GM21447 (cell line): ENCODE results near the gene FAM234B.

Source experiments
- ATAC-seq: cut with Tn5 transposase; IDR thresholded peaks from one replicate; pipeline ENCODE4 v1.9.1; 2021; ENCODE audit not compliant: unreplicated experiment

The FAM234B gene, protein sequence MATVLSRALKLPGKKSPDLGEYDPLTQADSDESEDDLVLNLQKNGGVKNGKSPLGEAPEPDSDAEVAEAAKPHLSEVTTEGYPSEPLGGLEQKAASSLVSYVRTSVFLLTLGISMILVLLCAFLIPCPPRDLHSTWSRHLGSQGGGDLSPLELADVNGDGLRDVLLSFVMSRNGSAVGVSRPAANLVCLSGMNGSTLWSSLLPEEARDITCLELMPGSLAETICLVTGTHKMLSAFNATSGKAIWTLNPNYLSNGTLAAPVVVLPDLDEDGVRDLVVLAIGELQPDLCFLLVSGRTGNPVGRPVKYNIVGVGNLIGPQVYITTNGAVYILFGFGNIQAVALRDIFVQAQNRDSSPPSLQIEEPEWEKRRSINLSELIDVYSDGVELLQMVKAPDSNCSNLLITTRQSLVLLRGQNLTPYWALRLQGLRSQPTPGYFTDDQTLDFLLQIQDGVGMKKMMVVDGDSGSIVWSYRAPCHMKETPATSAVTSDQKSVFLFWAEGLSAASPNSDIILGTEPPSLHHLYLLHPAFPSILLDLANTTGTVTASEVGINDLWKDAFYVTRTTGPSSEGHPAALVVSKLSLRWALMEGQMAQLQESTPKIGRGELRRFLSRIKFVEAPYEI

GRCh38 chr12:13044002-13044905, at the start of gene FAM234B:
Gene FAM234B (plus strand): TSS chr12:13044381. CDS start chr12:13044404, 23 bp downstream.
- peak; percentile 80 for ATAC-seq

DNA sequence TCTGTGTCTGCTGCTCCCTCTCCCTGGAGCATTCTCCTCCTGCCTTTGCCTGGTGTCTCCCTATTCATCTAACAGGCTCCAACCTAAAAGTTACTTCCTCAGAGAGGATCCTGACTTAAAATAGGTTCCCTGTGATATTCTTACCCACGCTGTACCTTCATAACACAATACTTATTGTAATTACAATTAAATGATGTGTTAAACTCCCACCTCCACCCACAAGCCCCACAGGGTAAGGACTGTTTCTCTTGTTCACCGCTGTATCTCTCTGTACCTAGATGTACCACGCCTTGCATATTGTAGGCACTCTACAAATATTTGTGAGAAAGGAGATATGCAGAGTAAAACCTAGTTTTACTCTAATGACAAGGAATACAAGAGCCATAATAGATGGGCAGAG, 49.1 kb upstream of the FAM234B start:
- ATAC-seq, result no peak

DNA sequence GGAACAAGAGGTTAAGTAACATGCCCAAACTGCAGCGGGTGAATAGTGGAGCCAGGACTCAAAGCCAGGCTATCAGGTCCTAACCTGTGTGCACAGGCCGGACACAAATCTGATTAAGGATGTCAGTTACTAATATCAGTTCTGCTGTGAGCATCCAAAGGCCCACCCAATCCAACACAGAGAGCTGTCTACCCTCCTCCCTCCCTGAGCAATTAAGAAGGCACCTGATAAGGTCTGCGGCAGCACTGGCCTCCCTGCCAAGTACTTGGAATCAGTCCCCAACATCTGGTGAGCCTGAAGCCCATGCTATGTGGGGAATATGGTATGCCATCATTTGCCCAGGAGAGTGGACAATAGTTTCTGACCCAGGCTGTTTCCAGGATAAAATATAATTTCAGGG, 48.0 kb upstream of the FAM234B start:
- no peak for ATAC-seq

GRCh38 chr12:12997156-12997555, 47.0 kb upstream of the FAM234B start:
- no peak for ATAC-seq

- no peak for ATAC-seq
These were observed 46.4 kb upstream of the FAM234B start for GRCh38 chr12:12997734-12998133.

DNA sequence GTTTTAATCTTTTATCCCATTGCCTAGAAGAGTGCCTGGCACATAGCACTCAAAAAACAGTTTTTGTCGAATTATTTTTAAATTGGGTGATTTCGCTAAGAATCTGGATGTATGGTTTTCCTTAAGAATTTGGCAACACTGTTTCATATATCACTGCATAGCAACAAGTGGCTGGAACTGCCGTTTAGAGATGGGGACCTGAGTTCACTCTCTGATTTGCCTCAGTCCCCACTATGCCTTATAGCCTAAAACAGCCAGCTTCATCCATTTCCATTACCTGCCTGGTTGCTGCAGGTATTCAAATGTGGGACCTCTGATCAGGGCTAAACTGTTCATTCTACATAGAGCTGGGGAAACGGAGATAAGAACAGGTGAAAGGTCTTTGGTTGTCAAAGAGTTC, 45.9 kb upstream of the FAM234B start:
- no peak for ATAC-seq

- no peak for ATAC-seq
These were observed 44.8 kb upstream of the FAM234B start for GRCh38 chr12:12999271-12999958.

DNA sequence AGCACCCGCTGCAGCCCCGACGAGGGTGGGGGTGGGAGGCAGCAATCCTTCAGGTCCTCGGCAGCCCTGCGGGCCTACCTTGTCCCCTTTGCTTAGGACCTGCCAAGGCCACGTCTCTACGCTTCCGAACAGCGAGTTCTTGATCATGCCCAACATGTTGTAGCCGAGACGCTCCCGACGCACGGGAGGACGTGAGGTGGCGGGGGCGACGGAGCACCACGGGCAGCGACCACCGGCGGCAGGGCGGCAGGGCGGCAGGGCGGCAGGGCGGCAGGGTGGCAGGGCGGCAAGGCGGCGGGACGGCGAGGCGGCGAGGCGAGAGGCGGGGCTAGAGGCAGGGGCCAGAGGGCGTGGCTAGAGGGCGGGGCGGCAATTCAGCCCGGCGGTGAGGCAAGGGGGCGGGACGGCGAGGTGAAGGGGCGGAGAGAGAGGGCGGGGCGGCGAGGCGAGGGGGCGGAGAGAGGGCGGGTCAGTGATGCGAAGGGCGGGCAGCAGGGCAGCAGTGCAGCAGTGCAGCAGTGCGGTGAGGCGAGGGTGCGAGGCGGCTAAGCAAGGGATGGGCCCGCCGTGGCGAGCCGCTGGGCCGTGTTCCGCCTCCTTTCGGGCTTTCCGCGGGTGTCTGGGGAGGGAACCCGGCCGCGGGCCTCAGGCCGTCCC, 44.1 kb upstream of the FAM234B start, which contains the start of gene HEBP1:
HEBP1 (minus strand) TSS at position 307 of the 657 bp plus-strand sequence; CDS start at position 156, 151 bp downstream.
- ATAC-seq, result peak; percentile 88

DNA sequence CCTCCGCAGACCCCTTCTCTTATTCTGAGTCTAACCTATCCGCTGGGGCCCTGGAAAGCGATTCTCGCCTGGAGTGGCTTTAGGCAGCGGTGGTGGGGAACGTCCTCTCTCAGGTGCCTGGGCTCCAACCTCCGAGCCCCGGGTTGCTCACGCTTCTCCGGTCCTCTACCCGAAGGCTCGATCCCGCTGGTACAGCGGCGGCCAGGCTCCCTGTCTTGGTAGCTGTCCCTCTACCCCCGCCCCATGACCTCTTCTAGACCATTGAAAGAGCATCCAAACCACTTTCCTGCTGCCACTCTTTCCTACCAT, 43.6 kb upstream of the FAM234B start:
- ATAC-seq, result peak; percentile 37

DNA sequence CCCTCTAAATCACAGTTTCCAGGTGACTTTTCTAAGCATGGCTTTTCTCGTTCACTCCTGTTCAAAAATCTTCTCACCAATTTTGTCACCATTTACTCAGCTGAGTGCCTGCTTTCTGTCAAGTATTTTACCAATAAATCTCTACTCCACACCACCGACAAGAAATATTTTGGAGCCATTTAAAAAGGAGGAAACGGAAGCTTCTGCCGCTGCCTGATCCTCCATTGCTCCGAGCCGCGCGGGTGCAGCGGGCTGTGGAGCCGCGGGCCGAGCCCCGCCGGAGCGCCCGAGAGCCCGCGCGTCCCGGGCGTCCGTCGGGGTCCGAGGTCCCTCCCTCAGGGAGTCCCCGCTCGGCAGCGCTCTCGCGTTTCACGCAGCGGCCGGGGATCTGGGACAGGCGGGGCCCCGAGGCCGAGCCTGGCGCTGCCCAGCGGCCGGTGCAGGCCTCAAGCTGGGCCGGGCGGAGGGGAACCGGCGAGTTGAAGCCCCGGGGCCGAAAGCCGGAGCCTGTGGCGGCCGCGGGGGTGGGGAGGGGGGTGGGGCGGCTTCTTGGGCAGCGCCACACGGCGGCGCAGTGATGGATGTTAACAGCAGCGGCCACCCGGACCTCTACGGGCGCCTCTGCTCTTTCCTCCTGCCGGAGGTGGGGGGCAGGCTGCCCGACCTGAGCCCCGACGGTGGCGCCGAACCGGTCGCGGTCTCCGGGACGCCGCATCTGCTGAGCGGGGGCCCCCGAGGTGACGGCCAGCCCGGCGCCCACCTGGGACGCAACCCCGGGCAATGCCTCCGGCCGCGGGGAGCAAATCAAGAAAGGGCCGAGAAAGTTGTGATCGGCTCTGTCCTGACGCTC, 43.0 kb upstream of the FAM234B start:
- ATAC-seq, result no peak

DNA sequence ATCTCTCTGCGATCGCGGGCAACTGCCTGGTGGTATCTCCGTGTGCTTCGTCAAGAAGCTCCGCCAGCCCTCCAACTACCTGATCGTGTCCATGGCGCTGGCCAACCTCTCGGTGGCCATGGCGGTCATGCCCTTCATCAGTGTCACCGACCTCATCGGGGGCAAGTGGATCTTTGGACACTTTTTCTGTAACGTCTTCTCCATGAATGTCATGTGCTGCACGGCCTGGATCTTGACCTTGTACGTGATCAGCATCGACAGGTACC, 42.5 kb upstream of the FAM234B start:
- no peak for ATAC-seq

GRCh38 chr12:13002301-13003097, 41.7 kb upstream of the FAM234B start:
- no peak for ATAC-seq

DNA sequence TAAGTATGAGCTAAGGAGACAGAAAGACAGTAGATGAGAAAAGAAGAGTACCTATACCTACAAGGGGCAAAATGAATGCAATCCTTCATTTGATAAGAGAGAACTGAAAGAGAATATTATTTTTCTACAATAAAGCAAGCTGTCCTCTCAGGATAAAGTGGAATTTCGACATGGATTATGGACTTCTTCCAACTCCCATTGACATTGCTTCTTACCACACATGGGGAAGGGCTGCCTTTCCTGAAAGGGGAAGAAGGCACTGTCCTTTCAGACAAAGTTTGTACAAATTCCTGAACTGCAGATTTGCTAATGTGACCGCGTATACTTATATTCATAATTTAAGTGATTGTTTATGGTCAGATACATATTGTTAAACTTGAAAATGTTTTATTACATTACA, 39.8 kb upstream of the FAM234B start:
- no peak for ATAC-seq

GRCh38 chr12:13004986-13005385, 39.2 kb upstream of the FAM234B start:
- ATAC-seq, result no peak

GRCh38 chr12:13005649-13006048, 38.5 kb upstream of the FAM234B start:
- ATAC-seq, result no peak

- ATAC-seq, result no peak
These were observed 36.5 kb upstream of the FAM234B start for GRCh38 chr12:13007496-13008233.

- no peak for ATAC-seq
These were observed 35.3 kb upstream of the FAM234B start for GRCh38 chr12:13008741-13009380.

- ATAC-seq, result no peak
These were observed 33.1 kb upstream of the FAM234B start for GRCh38 chr12:13011098-13011497.
